ENCODE measurements around the gene TCF12. TPM values are rescaled to one million over a fixed set of nuclear protein-coding genes. Genes with fewer than 3 reads are reported as not detected.
"Not testable (repeated sequence)": the region's sequence is repeated elsewhere in the genome, so short reads cannot be mapped to it uniquely, and the experiment has no call there.

The TCF12 gene
- total and polyA plus RNA-seq, 2 of the 8 experiments (the other 6 are each of a cell fraction or from before 2014, with no cell fraction given) = 85.8 to 101 TPM

GRCh38 chr15:57012556-57012955 is 94.1 kb downstream of the TCF12 start (continued):
- TF ChIP-seq GTF2F1 (IDR thresholded peaks at IDR 0.05; ENCODE audit: borderline replicate concordance, low read depth, low read length) (no peak), BCL11A (IDR thresholded peaks at IDR 0.05; ENCODE audit: low read depth in 2 of 2, low read length in 2 of 2) (no peak), JUND (IDR thresholded peaks at IDR 0.05; ENCODE audit: low read length) (no peak), TCF12 (IDR thresholded peaks at IDR 0.05; ENCODE audit: low read depth, low read length) (no peak), RBBP5 (IDR thresholded peaks at IDR 0.05; ENCODE audit: borderline replicate concordance, low read depth, low read length) (no peak), SUZ12 (IDR thresholded peaks at IDR 0.05; ENCODE audit: low read length) (no peak), JUN (IDR thresholded peaks at IDR 0.05; ENCODE audit: low read depth, low read length) (no peak)

DNA sequence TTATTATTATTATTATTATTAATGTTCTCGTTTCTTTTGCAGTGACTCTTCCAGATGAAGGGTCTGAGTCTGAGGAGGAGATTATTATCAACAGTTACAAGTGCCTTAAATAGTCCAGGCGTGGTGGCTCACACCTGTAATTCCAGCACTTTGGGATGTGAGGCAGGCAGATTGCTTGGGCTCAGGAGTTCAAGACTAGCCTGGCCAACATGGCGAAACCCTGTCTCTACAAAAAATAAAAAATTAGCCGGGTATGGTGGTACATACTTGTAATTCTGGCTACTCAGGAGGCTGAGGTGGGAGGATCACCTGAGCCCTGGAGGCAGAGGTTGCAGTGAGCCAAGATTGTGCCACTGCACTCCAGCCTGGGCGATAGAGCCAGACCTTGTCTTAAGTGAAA is 96.5 kb downstream of the TCF12 start:
- CTCF ChIA-PET (ENCODE audit: partially characterized antibody); H4K20me1 ChIP-seq (replicated peaks in 1 of 2; ENCODE audit: control insufficient read depth in 1 of 2, insufficient read depth in 2 of 2, low read length in 2 of 2): not testable (repeated sequence)
- WGBS, 2 experiments (ENCODE audit: extremely low coverage in 1 of 2, insufficient coverage in 1 of 2, insufficient read length in 1 of 2, insufficient replicate concordance in 2 of 2, low coverage in 1 of 2, low lambda C conversion rate in 2 of 2, missing lambda C conversion rate in 1 of 2) = 94% methylated on average over 5 of the region's 5 CpGs; no CpG with 5 or more reads in 1 of the 2 experiments

More for the DNA sequence above, 96.5 kb downstream of the TCF12 start:
- H2BK5ac ChIP-seq (ENCODE audit: low read depth, low read length); H2BK15ac ChIP-seq (ENCODE audit: low read length); H3K4me3 ChIP-seq (ENCODE audit: extremely low read depth in 1 of 4, insufficient read depth in 2 of 4, low read depth in 3 of 4, low read length in 4 of 4); H2AK5ac ChIP-seq (ENCODE audit: low read depth, low read length); H2BK20ac ChIP-seq (ENCODE audit: low read length); DNase-seq (ENCODE audit: low read depth in 1 of 2, low spot score in 2 of 2); H3K56ac ChIP-seq (replicated peaks; ENCODE audit: insufficient read length, low read depth, low read length); H3K4ac ChIP-seq (replicated peaks; ENCODE audit: insufficient read length, low read depth, low read length); H3K27ac ChIP-seq (ENCODE audit: low read depth, low read length); H4K5ac ChIP-seq (ENCODE audit: insufficient read length, low read depth, low read length); H3K18ac ChIP-seq (ENCODE audit: extremely low read depth, low read length); H3K36me3 ChIP-seq (ENCODE audit: control insufficient read depth in 2 of 4, insufficient read depth in 4 of 4, low read length in 3 of 4); H3K23me2 ChIP-seq (ENCODE audit: low read depth, low read length); H2AFZ ChIP-seq (ENCODE audit: low read length); H2BK120ac ChIP-seq (replicated peaks; ENCODE audit: low read depth, low read length); H4K8ac ChIP-seq (ENCODE audit: extremely low read depth, insufficient read depth, low read length); FAIRE-seq; H3K14ac ChIP-seq (ENCODE audit: insufficient read length); H3K23ac ChIP-seq (ENCODE audit: insufficient read length); H3K9ac ChIP-seq (replicated peaks in 1 of 4; ENCODE audit: extremely low read depth in 1 of 4, low read depth in 3 of 4, low read length in 3 of 4); H4K91ac ChIP-seq (replicated peaks; ENCODE audit: insufficient read length, low read length); POLR2A ChIA-PET (ENCODE audit: partially characterized antibody); H2BK12ac ChIP-seq (ENCODE audit: low read depth, low read length); H3K27me3 ChIP-seq (replicated peaks in 1 of 4; ENCODE audit: control insufficient read depth in 3 of 4, extremely low read depth in 1 of 4, insufficient read depth in 3 of 4, low read length in 3 of 4); H3K4me2 ChIP-seq (ENCODE audit: insufficient read depth in 1 of 2, low read depth in 2 of 2, low read length in 2 of 2); H3K79me1 ChIP-seq (ENCODE audit: low read depth, low read length); H3K9me3 ChIP-seq (ENCODE audit: insufficient read depth in 2 of 2, low read depth in 1 of 2, low read length in 1 of 2): not testable (repeated sequence)
- H3K4me1 ChIP-seq (replicated peaks in 1 of 4; ENCODE audit: control insufficient read depth in 3 of 4, insufficient read depth in 4 of 4, low read length in 3 of 4) = peaks cover 1 to 12% (median 6%) of the 10 kb centered on the region in 4 experiments; a peak in 5 of 7 replicates
- H3K79me2 ChIP-seq (ENCODE audit: control insufficient read depth in 1 of 2, insufficient read depth in 2 of 2, low read length in 2 of 2) = peaks cover 0 to 89% of the 10 kb centered on the region in 2 experiments; a peak in 3 of 4 replicates
